ENCODE data around the gene WWOX.

WWOX gene

GRCh38 chr16:79064256-79064972 is 965.0 kb downstream of the WWOX start:
- DNase-seq: no peak

GRCh38 chr16:79066561-79066960 is 967.1 kb downstream of the WWOX start:
- DNase-seq: peak; percentile 73

- DNase-seq: no peak
Observed at GRCh38 chr16:79067600-79067999, 968.1 kb downstream of the WWOX start.

DNA sequence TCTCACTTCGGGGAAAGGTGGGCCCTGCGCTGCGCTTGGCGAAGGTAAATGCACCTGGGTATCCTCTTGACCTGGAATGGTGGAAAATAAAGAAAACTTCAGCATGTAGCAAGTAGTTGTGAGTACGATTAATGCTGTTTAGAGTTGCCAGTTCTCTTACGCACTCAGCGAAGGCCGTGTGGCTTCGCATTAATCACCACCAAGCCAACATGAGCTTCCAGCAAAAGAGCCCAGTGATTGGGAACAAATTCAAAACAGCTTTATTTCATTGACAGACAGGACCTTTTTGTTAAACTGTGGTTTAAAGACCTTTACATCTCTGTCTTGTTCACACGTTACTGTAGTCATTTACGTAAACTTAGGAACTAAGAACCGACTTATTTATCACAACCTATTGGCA is 969.7 kb downstream of the WWOX start:
- DNase-seq: no peak

- no peak for DNase-seq
Observed at GRCh38 chr16:79069633-79070032, 970.2 kb downstream of the WWOX start.

- DNase-seq: peak; percentile 88
Observed at GRCh38 chr16:79071424-79071823, 972.0 kb downstream of the WWOX start.

DNA sequence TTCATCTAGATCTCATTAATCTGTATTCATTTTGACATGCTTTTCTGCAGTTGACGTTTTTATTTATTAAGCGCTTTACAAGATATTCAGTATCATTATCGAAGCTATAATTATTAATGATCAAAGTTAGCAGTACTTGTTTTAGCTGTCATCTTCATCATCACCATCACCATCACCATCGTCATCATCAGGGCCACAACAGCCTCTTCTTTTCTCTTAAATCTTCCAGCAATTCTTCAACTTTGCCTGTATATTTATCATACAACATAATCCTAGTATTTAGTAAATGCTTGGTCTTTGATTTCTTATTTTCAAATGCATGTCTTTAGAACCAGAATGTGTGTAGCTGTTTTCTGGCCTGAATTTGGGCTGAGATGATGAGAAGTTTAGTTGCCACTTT is 973.1 kb downstream of the WWOX start:
- no peak for DNase-seq

GRCh38 chr16:79073566-79073965 is 974.1 kb downstream of the WWOX start:
- DNase-seq: no peak

GRCh38 chr16:79074541-79074940 is 975.1 kb downstream of the WWOX start:
- no peak for DNase-seq

DNA sequence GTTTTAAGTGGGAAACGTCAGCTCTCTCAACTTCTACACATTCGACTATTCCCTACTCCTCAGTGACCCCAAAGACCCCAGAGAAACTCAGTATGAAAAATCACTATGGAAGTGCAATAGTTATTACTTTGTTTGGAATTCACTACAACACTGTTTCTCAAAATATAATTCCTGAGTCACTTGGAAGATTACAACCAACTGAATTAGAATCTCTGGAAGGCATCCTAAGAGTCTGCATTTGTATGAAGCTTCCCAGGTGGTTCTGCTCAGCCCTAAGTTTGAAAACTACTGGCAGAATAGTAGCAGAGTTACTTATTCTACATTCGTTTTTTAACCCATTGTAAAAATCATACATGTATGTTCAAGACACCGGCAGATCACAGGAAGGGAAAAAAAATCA is 975.5 kb downstream of the WWOX start:
- DNase-seq: no peak

DNA sequence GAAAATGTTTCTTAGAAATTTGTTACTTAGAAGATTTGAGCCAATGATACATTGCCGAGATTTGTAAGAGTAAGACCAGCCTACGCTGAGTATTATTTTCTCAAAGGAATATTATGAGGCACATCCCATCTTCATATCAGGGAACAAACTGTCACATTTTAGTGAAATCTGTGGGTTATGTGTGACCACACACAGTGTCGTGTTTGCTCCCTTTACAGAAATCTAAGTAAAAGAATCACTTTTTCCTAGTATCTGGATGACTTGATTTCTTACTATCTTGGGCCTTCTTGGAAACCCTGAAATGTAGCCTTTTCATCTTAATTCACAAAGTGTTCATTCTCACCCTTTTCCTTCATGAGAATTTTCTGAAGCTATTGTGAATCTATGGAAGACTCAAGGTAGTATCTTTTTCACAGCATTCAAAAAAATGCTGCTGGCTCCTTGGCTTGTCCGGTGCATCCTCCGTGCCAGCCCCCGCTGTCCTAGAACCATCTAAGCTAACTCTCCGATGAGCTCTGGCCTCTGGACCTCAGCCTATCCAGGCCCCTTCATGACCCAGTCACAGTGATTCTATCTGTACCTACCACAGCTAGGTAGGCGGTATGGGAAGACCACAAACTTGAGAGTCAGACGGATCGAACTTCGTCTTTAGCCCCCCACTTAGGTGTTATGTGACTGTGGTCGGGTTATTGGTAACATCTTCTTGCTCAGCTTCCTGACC is 976.8 kb downstream of the WWOX start:
- DNase-seq: no peak

DNA sequence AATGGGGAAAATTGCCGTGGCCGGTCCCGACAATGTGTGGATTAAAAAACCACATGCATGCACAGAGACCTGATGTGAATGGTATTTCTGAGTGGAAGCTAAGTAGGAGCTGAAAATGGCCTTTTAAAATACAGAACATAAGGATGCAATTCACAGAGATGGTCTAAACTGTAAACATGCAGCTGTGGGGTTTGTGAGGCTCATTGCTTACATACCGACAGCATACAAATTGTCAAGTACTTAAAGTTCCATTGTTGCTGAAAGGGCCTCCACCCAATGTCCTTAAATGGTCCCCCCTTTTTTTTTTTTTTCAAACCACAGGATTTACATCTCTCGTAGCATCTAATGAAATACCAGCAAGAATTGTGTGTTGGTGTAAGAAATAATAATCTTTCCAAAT is 977.9 kb downstream of the WWOX start:
- no peak for DNase-seq

DNA sequence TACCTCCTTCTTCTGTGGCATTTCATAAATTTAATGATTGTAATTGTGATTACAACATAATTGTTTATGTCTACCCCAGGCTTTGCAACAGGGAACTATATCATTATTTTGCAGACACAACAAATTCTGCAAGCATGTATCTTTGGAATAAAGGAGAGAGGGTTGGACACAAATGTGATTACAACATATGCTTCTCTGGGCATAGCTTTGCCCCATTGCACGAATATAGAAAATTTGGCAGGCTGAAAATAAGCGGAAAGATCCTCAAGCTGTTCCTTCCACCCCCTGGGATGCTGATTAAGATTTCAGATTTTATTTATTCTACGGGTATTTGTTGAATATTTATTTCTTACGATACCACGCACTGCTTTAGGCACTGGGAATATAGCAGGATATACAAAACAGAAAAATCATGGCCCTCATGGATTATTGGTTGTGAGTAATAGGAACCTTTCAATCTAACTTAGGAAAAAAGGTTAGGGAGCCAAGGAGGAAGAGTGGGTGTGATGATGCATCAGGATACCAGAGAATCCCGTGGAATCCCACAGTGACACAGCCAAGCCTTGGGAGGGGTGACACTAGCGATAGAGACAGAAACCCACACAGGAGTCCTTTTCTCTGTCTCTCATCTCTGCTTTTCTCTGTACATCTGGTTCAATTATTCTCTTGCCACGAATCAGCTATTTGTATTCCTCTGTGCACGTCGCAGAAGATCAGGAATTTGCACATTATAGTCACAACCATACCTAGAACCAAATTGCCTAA is 980.4 kb downstream of the WWOX start:
- no peak for DNase-seq

DNA sequence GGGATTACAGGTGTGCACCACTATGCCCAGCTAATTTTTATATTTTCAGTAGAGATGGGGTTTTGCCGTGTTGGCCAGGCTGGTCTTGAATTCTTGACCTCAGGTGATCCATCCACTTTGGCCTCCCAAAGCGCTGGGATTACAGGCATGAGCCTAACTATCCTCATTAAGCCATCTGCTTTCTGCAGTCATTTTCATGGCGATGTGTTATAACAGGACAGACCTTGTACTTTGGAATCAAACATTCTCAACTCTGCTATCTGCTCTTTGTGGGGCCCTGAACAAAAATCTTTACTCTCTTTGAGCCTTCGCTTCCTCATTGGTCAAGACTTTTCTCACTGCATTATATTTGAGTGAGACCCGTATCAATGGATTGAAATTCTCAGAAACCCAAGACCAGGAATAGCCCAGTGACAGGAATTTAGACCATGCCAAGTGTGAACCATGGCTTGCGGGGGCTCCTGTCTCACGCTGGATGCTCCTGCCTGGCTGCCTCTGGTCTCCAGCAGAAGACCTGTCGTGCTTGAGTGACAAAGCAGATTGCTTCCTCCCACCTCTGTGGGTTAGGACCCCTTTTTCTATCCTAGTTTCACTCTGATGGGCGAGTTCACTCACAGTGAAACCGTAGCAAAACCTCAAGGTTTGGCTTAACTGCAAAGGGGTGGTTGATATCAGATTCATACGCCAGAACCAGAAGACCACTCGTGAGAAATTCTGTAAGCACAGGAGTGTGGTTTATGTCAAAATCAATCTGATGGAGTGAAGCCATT is 982.0 kb downstream of the WWOX start:
- no peak for DNase-seq

DNA sequence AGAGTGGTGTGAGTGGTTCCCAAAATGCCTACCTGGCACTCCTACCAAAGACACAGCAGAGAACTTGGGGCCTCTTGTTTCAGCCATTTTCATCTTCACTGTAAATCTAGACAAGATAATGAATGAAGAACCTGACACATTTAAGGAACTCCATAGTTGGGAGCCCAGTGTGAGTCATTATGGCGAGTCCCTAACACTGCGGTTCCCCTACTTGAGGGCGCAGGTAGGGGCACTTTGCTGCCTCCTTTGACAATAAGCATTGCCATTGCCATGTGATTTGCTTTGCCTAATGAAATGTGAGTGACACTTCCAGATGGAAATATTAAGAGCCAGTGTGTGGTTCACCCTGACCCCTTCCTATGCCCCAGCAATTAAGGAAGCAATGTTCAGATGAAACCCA is 983.5 kb downstream of the WWOX start:
- DNase-seq: no peak

DNA sequence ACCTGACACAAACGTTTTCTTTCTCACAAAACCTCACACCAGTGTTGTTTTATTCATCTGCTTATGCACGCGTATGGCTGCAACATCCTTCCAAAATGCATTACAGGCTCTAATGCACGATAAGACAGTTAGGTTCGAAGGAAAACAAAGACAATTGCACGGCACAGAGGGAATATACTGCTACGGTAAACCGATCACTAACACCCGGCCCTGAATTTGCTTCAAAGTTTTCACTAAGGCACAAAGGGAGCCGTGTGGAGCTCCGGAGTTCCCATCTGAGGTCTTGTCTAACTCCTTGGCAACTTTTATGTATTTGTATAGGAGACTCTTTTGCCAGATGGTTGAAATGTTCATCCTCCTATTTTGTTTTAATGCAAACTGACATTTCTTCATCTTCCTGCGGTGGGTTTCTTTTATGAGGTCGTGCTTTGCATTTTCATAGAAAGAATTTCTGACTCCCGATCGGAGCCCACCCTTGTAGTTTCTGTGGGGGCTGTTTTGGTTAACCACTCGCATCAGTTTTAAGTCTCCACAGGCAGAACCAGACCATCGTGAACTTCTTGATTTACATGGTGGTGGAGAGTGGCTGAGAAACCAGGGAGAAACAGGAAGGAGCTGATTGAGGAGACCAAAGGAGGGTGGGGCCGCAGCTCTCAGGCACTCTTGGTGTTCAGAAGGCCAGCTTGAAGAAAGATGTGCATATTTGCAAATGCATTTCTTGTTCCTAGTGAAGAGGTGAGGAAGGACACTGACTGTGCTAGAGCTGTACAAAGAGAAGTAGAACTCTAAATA is 984.2 kb downstream of the WWOX start:
- no peak for DNase-seq

DNA sequence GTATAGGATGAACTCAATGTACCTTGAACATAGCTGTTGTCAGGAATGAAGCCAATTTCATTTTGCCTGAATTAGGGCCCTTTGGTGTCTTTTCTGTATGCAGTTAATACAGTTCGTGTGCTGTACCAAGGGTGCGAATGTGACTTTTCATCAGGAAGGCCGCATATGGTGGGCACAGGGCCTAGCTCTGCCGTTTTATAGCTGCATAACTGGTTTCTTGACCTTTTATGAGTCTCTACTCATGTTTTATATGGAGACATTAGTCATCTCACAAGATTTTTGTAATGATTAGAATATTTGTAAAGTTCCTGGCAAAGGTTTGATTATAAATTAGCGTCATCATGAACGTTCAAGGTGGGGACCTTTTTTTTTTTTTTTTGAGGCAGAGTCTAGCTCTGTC is 989.5 kb downstream of the WWOX start:
- DNase-seq: no peak

DNA sequence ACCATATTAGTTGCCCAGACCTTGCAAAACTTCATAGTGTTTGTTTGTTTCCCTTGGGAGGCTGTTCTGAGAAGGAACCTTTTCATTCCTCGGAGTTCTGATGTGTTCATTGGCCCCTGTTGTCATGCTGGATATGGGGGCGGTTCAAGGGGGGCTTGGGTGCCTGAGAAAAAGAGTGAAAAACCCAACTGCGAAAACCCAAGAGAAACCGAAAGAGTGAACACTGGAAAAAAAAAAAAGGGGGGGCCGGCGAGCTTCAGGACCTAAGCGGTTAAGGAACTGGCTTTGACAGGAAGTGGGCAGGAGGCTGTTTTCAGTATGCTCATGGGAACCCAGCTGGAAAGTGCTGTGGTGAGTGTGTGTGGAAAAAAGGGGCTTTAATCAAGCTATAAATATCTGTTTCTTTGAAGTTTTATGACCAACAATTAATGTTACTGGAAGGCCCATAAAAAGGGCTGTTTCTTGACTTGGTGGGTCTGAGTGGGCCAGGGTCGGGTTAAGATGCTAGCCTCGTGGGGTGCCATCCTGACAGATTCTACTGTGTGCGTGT is 990.4 kb downstream of the WWOX start:
- no peak for DNase-seq

GRCh38 chr16:79090966-79091365 is 991.5 kb downstream of the WWOX start:
- no peak for DNase-seq

DNA sequence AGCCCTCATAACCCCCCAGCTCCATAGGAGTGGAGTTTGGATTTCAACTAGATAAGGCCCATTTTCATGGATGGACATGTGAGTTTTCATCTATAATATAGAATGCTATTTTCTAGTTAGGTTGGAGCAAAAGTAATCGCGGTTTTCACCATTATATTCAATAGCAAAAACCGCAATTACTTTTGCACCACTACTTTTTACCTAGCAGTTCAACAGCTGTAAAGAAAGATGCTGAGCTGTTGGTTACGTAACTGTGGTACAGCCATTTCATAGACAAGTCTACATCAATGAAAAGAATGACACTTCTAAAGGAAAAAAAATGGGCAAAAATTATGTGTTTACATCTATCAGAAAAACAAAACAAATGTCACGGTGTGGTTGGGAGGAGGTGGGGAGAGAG is 993.4 kb downstream of the WWOX start:
- no peak for DNase-seq

GRCh38 chr16:79093554-79093967 is 994.1 kb downstream of the WWOX start:
- DNase-seq: no peak

GRCh38 chr16:79096246-79096645 is 996.8 kb downstream of the WWOX start:
- DNase-seq: no peak

Data from DMS79 (cell line).